DMS153 treated with DMSO at 0.1 percent for 48 hours (cell line): ENCODE data around the gene C11orf86.

Experiments used
- DNase-seq: peaks from one replicate; lab custom pipeline; 2025; ENCODE audit not compliant: unreplicated experiment; lab: John Stamatoyannopoulos, UW

The C11orf86 gene

GRCh38 chr11:67024410-67024809 is 49.3 kb downstream of the C11orf86 start:
- DNase-seq = no peak

DNA sequence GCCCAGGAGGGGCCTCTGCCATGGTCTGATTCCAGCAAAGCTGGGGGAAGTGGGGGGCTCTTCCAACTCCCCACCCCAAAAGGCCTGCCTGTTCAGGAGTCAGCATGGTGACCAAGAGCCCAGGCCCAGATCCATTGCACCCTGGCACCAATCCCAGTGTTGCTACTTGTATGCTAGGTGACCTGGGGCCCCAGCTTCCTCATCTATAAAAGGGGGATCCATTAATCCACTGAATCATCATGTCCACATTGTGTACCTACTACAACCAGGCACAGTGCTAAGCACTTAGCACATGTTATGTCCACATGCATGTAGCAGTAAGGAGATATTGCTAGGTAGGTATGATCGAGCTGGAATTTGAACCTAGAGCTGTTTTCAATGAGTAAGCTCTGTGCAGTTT is 49.9 kb downstream of the C11orf86 start:
- DNase-seq = no peak

- no peak for DNase-seq
Measured at GRCh38 chr11:67025750-67026149, 50.6 kb downstream of the C11orf86 start.
